Trophoblast cell (in vitro differentiated cells and primary cell): Measurements from ENCODE around the gene PGRMC2.

ENCODE experiments used
- DNase-seq, 2 donors: peaks; one replicate each; pipeline ENCODE4 v3.0.0-alpha.2; 2016
- H2AFZ ChIP-seq: 2 replicates; pipeline ENCODE4 v1.6.1; 2013; ENCODE audit warnings: low read length, moderate library complexity, mild to moderate bottlenecking; ENCODE audit not compliant: insufficient read depth, poor library complexity
- H2AK5ac ChIP-seq: 2 replicates; pipeline ENCODE4 v1.6.1; 2013; ENCODE audit warnings: mild to moderate bottlenecking, low read length
- H2BK120ac ChIP-seq: 2 replicates; pipeline ENCODE4 v1.6.1; 2013; ENCODE audit warnings: low read length, mild to moderate bottlenecking, moderate library complexity; ENCODE audit not compliant: insufficient read depth, poor library complexity
- H2BK12ac ChIP-seq: 2 replicates; pipeline ENCODE4 v1.6.1; 2013; ENCODE audit warnings: mild to moderate bottlenecking, low read length, moderate library complexity
- H2BK5ac ChIP-seq: 2 replicates; pipeline ENCODE4 v1.6.1; 2013; ENCODE audit warnings: low read length, low read depth, moderate library complexity, mild to moderate bottlenecking; ENCODE audit not compliant: poor library complexity
- H3K14ac ChIP-seq: 2 replicates; pipeline ENCODE4 v1.6.1; 2013; ENCODE audit warnings: mild to moderate bottlenecking, low read length
- H3K18ac ChIP-seq: 2 replicates; pipeline ENCODE4 v1.6.1; 2013; ENCODE audit warnings: mild to moderate bottlenecking, low read length
- H3K23ac ChIP-seq: 2 replicates; pipeline ENCODE4 v1.6.1; 2013; ENCODE audit warnings: low read length
- H3K27ac ChIP-seq: 2 replicates; pipeline ENCODE4 v1.5.1; 2013; ENCODE audit warnings: low read depth, mild to moderate bottlenecking, inconsistent platforms, low read length, moderate library complexity
- H3K27me3 ChIP-seq: 2 replicates; pipeline ENCODE4 v1.6.1; 2013; ENCODE audit warnings: inconsistent platforms, mild to moderate bottlenecking, low read length, moderate library complexity; ENCODE audit not compliant: insufficient read depth
- H3K36me3 ChIP-seq, 2 experiments: 1 replicate in 1 of 2; 2 replicates in 1 of 2; pipeline ENCODE4 v1.6.1; 2013; ENCODE audit warnings: low read length in 2 of 2, mild to moderate bottlenecking in 2 of 2, moderate library complexity in 1 of 2; ENCODE audit not compliant: insufficient read depth in 2 of 2, control insufficient read depth in 1 of 2
- H3K4ac ChIP-seq: 2 replicates; pipeline ENCODE4 v1.6.1; 2013; ENCODE audit warnings: low read depth, mild to moderate bottlenecking, low read length, moderate library complexity
- H3K4me1 ChIP-seq, 2 experiments: 1 replicate in 1 of 2; 2 replicates in 1 of 2; pipeline ENCODE4 v1.6.1; 2013; ENCODE audit warnings: low read length in 2 of 2, mild to moderate bottlenecking in 2 of 2, moderate library complexity in 1 of 2; ENCODE audit not compliant: insufficient read depth in 2 of 2, control insufficient read depth in 1 of 2
- H3K4me2 ChIP-seq: 2 replicates; pipeline ENCODE4 v1.6.1; 2013; ENCODE audit warnings: inconsistent platforms, mild to moderate bottlenecking, low read length, moderate library complexity
- H3K4me3 ChIP-seq: 2 replicates; pipeline ENCODE4 v1.5.1; 2013; ENCODE audit warnings: mild to moderate bottlenecking, low read depth, low read length, inconsistent platforms
- H3K79me1 ChIP-seq: one replicate; pipeline ENCODE4 v1.6.1; 2013; ENCODE audit warnings: low read length
- H3K79me2 ChIP-seq: 2 replicates; pipeline ENCODE4 v1.6.1; 2013; ENCODE audit warnings: low read length, mild to moderate bottlenecking; ENCODE audit not compliant: control insufficient read depth, insufficient read depth, poor library complexity
- H3K9ac ChIP-seq: 2 replicates; pipeline ENCODE4 v1.6.1; 2013; ENCODE audit warnings: mild to moderate bottlenecking, low read length
- H3K9me3 ChIP-seq: 2 replicates; pipeline ENCODE4 v1.6.1; 2013; ENCODE audit warnings: low read depth, mild to moderate bottlenecking, control low read depth, inconsistent platforms, low read length; ENCODE audit not compliant: insufficient read depth
- H4K12ac ChIP-seq: 2 replicates; pipeline ENCODE4 v1.6.1; 2013; ENCODE audit warnings: low read depth, mild to moderate bottlenecking, low read length, moderate library complexity
- H4K8ac ChIP-seq: 2 replicates; pipeline ENCODE4 v1.6.1; 2013; ENCODE audit warnings: low read depth, mild to moderate bottlenecking, low read length, moderate library complexity
- H4K91ac ChIP-seq: one replicate; pipeline ENCODE4 v1.6.1; 2013; ENCODE audit warnings: low read depth, mild to moderate bottlenecking, low read length, moderate library complexity
- WGBS: extraction: QIAGEN DNeasy Blood & Tissue Kit; methylation state at CpG from one replicate; pipeline ENCODE4 v1.1.7; 2013; ENCODE audit warnings: missing lambda C conversion rate; ENCODE audit not compliant: insufficient read length, insufficient coverage; ENCODE audit errors: extremely low coverage; 5-methylcytosine and 5-hydroxymethylcytosine counted together

Gene PGRMC2

DNA sequence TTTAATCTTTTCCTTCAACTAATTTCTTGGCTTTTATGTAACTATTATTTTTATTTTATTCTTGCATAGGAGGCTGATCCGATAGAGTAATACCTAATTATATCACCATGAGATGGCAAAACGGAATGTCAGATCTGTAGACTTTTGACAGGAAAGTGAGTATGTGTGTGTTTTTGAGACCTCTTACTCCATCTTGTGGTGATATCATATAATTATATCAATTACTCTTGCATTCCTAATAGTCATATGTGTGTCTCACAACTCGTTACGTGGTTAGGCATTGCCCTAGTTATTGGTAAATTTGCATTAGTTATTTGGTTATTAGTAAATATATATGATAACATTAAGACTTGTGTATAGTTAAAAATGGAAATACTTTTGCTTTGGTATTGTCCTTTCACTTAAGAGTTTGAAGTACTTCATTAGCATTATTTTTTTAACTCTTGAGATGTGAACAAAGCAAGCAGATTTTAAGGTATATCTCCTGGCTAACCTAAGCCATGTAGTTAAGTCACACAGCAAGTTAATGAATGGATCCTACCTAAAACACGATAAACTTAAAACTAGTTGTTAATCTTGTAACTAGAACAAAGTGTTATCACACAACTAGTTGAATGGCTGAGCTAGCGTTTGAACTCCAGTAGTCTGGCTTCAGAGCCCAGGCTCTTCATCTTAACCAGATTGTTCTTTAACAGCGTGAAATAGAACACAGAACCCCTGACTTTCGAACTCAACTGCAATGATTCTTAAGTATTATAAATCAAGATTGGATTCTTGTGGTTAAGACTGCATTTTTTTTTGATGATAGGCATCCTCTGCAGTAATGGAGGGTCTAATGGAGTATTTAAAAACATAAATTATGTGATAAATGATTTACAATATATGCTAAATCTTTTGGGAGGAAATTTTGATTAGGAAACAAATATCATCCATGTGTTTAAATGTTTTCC lies 67.1 kb downstream of the PGRMC2 start:
- no peaks in the 10 kb centered on the region for H3K9me3 ChIP-seq
- H3K9ac ChIP-seq: no peak overlapping the region
- no peak overlapping the region for H3K4me2 ChIP-seq
- H3K23ac ChIP-seq: no peak overlapping the region
- no peak overlapping the region for H2AK5ac ChIP-seq
- H4K8ac ChIP-seq: no peak overlapping the region
- DNase-seq: peak in 1 of 2 donors; percentile 51
- H2BK5ac ChIP-seq: no peak overlapping the region
- H2BK12ac ChIP-seq: no peak overlapping the region
- no peak overlapping the region for H2BK120ac ChIP-seq
- no peak overlapping the region for H3K18ac ChIP-seq
- H3K4me1 ChIP-seq: peaks cover 0 to 2% of the 10 kb centered on the region in 2 experiments
- H3K14ac ChIP-seq: no peak overlapping the region
- H3K79me1 ChIP-seq: no peaks in the 10 kb centered on the region
- no peaks in the 10 kb centered on the region for H3K79me2 ChIP-seq
- no peak overlapping the region for H4K91ac ChIP-seq
- H3K4me3 ChIP-seq: no peak overlapping the region
- no peak overlapping the region for H4K12ac ChIP-seq
- H2AFZ ChIP-seq: no peak overlapping the region
- no peak overlapping the region for H3K4ac ChIP-seq
- no peaks in the 10 kb centered on the region for H3K36me3 ChIP-seq
- no peak overlapping the region for H3K27ac ChIP-seq
- H3K27me3 ChIP-seq: no peaks in the 10 kb centered on the region
- WGBS: no CpG with 5 or more reads among the region's 8 CpGs
